Measurements from ENCODE around the gene GALNT8. TPM values are rescaled to one million over a fixed set of nuclear protein-coding genes. Genes with fewer than 3 reads are reported as not detected.

Gene GALNT8
- polyA plus RNA-seq, 5 donors = 0.78 to 1.8 (median 1.6) TPM

Other genes starting within 250 kb of the GALNT8 start
- 10 to 100 TPM; 16.9 to 50.1 (median 31.7) TPM for gene RAD51AP1, start 181.5 kb upstream of the GALNT8 start, polyA plus RNA-seq (ENCODE audit: insufficient read depth in 1 of 5, insufficient read length in 5 of 5, low replicate concordance in 1 of 5)
- gene DYRK4, start 158.2 kb upstream of the GALNT8 start, polyA plus RNA-seq (ENCODE audit: insufficient read depth in 1 of 5, insufficient read length in 5 of 5, low replicate concordance in 1 of 5) = 10 to 100 TPM; 58.4 to 69.0 (median 64.7) TPM
- gene AKAP3, start 71.3 kb upstream of the GALNT8 start, polyA plus RNA-seq (ENCODE audit: insufficient read depth in 1 of 5, insufficient read length in 5 of 5, low replicate concordance in 1 of 5) = 1 to 10 TPM; 1.1 to 3.0 (median 2.5) TPM
- gene NDUFA9, start 71.3 kb upstream of the GALNT8 start, polyA plus RNA-seq (ENCODE audit: insufficient read depth in 1 of 5, insufficient read length in 5 of 5, low replicate concordance in 1 of 5) = 100 to 1,000 TPM in 2 of 5 donors, 10 to 100 TPM in 3; 80.4 to 106 (median 97.3) TPM
- under 1 TPM in 1 of 5 donors, not detected in 4; 0.08 TPM for gene KCNA1, start 189.5 kb downstream of the GALNT8 start, polyA plus RNA-seq (ENCODE audit: insufficient read depth in 1 of 5, insufficient read length in 5 of 5, low replicate concordance in 1 of 5)

All from right lung (tissue), 5 donors.